A673 (cell line): ENCODE results near the gene AXL.

Experiments used
- CTCF ChIP-seq: fragments of 300-800, 200-600 bp; sonication (generic); conservative IDR thresholded peaks from 2 replicates; pipeline ENCODE4 v1.5.1; 2017; ENCODE audit warnings: low read depth, mild to moderate bottlenecking, antibody characterized with exemption, low read length, moderate library complexity, mixed read lengths
- EZH2 ChIP-seq: fragments of 200-600 bp; sonication (generic); IDR thresholded peaks from 2 replicates; pipeline ENCODE4 v1.6.1; 2017; ENCODE audit warnings: borderline replicate concordance, low read depth, mild to moderate bottlenecking, mixed read lengths, antibody characterized with exemption, low read length; ENCODE audit not compliant: poor library complexity, severe bottlenecking

GRCh38 chr19:41300555-41300954 lies 81.5 kb downstream of the AXL start:
- TF ChIP-seq CTCF = no peak
- no peak for TF ChIP-seq EZH2
